CD14-positive monocyte (primary cell): ENCODE measurements around the gene MS4A13. TPM values are rescaled to one million over a fixed set of nuclear protein-coding genes. Genes with fewer than 3 reads are reported as not detected.
"Not testable (repeated sequence)": the region's sequence is repeated elsewhere in the genome, so short reads cannot be mapped to it uniquely, and the experiment has no call there.

Experiments
- DNase-seq, 3 donors: peaks; one replicate each; pipeline ENCODE4 v3.0.0-alpha.2; 2011 to 2022
- H2AFZ ChIP-seq: 2 replicates; pipeline ENCODE4 v1.6.0; 2012; ENCODE audit warnings: mild to moderate bottlenecking, low read depth, low read length, inconsistent platforms; ENCODE audit not compliant: insufficient read depth, poor library complexity, severe bottlenecking
- H3K27ac ChIP-seq, 2 donors: 1 replicate in 1 of 2; 2 replicates in 1 of 2; pipeline ENCODE4 v1.5.1; 2012 to 2013; ENCODE audit warnings: low read length in 2 of 2, control low read depth in 1 of 2, inconsistent platforms in 1 of 2, low read depth in 1 of 2, mild to moderate bottlenecking in 1 of 2
- H3K27me3 ChIP-seq, 2 donors: one replicate each; pipeline versions ENCODE4 v1.6.0 to v1.6.1; 2011 to 2013; ENCODE audit warnings: low read length in 2 of 2; ENCODE audit not compliant: control insufficient read depth in 2 of 2, insufficient read depth in 2 of 2
- H3K36me3 ChIP-seq, 2 donors: replicated peaks in 1 of 2; 1 replicate in 1 of 2; 2 replicates in 1 of 2; pipeline versions ENCODE4 v1.5.1 to v1.6.1; 2012 to 2013; ENCODE audit warnings: low read length in 2 of 2, control low read depth in 1 of 2, inconsistent platforms in 1 of 2, mild to moderate bottlenecking in 1 of 2; ENCODE audit not compliant: insufficient read depth in 2 of 2, control insufficient read depth in 1 of 2
- H3K4me1 ChIP-seq, 2 donors: 1 replicate in 1 of 2; 2 replicates in 1 of 2; pipeline versions ENCODE4 v1.5.1 to v1.6.1; 2012 to 2013; ENCODE audit warnings: low read length in 2 of 2, control low read depth in 1 of 2, inconsistent platforms in 1 of 2, mild to moderate bottlenecking in 1 of 2, moderate library complexity in 1 of 2; ENCODE audit not compliant: insufficient read depth in 2 of 2, control insufficient read depth in 1 of 2
- H3K4me2 ChIP-seq: replicated peaks from 2 replicates; pipeline ENCODE3; 2012; ENCODE audit warnings: low read length, moderate library complexity, mild to moderate bottlenecking; ENCODE audit not compliant: poor library complexity, severe bottlenecking; ENCODE audit errors: extremely low read depth
- H3K4me3 ChIP-seq, 3 experiments: fragments of 200-600 bp in 1 of 3; sonication (generic) in 1 of 3; replicated peaks in 1 of 3; 1 replicate in 2 of 3; 2 replicates in 1 of 3; pipeline ENCODE4 v1.5.1; 2011 to 2013; ENCODE audit warnings: low read length in 3 of 3, mild to moderate bottlenecking in 3 of 3, control low read depth in 2 of 3, low read depth in 2 of 3, inconsistent platforms in 1 of 3, moderate library complexity in 1 of 3
- H3K79me2 ChIP-seq: 2 replicates; pipeline ENCODE4 v1.6.0; 2012; ENCODE audit warnings: mild to moderate bottlenecking, control low read depth, inconsistent platforms, low read length, moderate library complexity; ENCODE audit not compliant: insufficient read depth
- H3K9ac ChIP-seq: 2 replicates; pipeline ENCODE4 v1.6.0; 2017; ENCODE audit warnings: low read length, mild to moderate bottlenecking; ENCODE audit not compliant: insufficient read depth, poor library complexity, severe bottlenecking
- H3K9me3 ChIP-seq, 2 donors: replicated peaks in 1 of 2; 1 replicate in 1 of 2; 2 replicates in 1 of 2; pipeline versions ENCODE4 v1.5.1 to v1.6.1; 2012 to 2013; ENCODE audit warnings: low read length in 2 of 2, control low read depth in 1 of 2; ENCODE audit not compliant: control insufficient read depth in 1 of 2, insufficient read depth in 1 of 2
- H4K20me1 ChIP-seq: 2 replicates; pipeline ENCODE4 v1.6.0; 2012; ENCODE audit warnings: mild to moderate bottlenecking, low read length, control low read depth, moderate library complexity; ENCODE audit not compliant: insufficient read depth
- H3K27ac Mint-ChIP-seq, 7 donors: one replicate each; pipeline ENCODE4 v1.8.0; 2020; ENCODE audit warnings: mild to moderate bottlenecking in 7 of 7, mixed read lengths in 7 of 7, moderate library complexity in 6 of 7, inconsistent platforms in 2 of 7
- H3K27me3 Mint-ChIP-seq, 3 donors: one replicate each; pipeline ENCODE4 v1.8.0; 2021 to 2022; ENCODE audit warnings: low read depth in 3 of 3, mild to moderate bottlenecking in 3 of 3, mixed read lengths in 3 of 3, moderate library complexity in 3 of 3, inconsistent platforms in 1 of 3
- H3K36me3 Mint-ChIP-seq, 2 donors: one replicate each; pipeline ENCODE4 v1.8.0; 2020; ENCODE audit warnings: mixed read lengths in 2 of 2, inconsistent platforms in 1 of 2, mild to moderate bottlenecking in 1 of 2
- H3K4me1 Mint-ChIP-seq: one replicate; pipeline ENCODE4 v1.8.0; 2020; ENCODE audit warnings: mild to moderate bottlenecking, mixed read lengths
- H3K4me3 Mint-ChIP-seq, 2 donors: one replicate each; pipeline ENCODE4 v1.8.0; 2020; ENCODE audit warnings: mild to moderate bottlenecking in 2 of 2, mixed read lengths in 2 of 2, moderate library complexity in 1 of 2
- H3K9me3 Mint-ChIP-seq, 7 donors: one replicate each; pipeline ENCODE4 v1.8.0; 2020 to 2022; ENCODE audit warnings: mixed read lengths in 7 of 7, mild to moderate bottlenecking in 6 of 7, moderate library complexity in 6 of 7, inconsistent platforms in 2 of 7
- CTCF ChIP-seq: fragments of 200-600 bp; IDR thresholded peaks from one replicate; pipeline ENCODE4 v1.8.0; 2022; ENCODE audit warnings: antibody characterized with exemption, mild to moderate bottlenecking
- WGBS: methylation state at CpG from one replicate; pipeline ENCODE4 v1.1.5; 2013; ENCODE audit warnings: missing lambda C conversion rate; ENCODE audit not compliant: insufficient coverage; 5-methylcytosine and 5-hydroxymethylcytosine counted together
- intact Hi-C, 2 donors: fragments of 100-400 bp; cut with micrococcal nuclease; formaldehyde crosslinking; loops; one replicate each; pipeline versions ENCODE4 v1.15.0 to v1.15.1; 2023
- polyA plus RNA-seq, 3 donors: library from polyadenylated mRNA; depleted of rRNA in 1 of 3; unstranded in 2 of 3; stranded (reverse) in 1 of 3; fragments of 300-500 nt in 2 of 3; fragments of >200 nt in 1 of 3; fragmentation: Illumina TruSeq in 2 of 3; gene quantifications; 1 replicate in 2 of 3; 2 replicates in 1 of 3; pipeline ENCODE4 v1.2.3, GENCODE V29; 2012 to 2021

The MS4A13 gene
- polyA plus RNA-seq, 3 donors = not detected

DNA sequence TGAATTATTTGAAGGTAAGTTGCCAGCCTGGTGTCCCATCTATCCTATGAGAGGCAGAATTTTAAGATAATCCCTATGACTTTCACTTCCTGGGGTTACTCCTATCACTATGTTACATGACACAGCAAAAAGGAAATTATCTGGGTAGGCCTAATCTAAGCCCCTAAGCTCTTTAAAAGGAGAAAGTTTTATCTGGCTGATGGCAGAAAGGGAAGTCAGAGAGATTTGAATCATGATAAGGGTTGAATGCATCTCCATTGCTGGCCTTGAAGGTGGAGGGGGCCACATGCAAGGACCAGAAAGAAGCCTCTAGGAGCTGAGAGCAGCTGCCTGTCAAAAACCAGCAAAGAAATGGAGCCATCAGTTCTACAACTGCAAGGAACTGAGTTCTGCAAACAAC, 23.4 kb downstream of the MS4A13 start:
- H3K27ac Mint-ChIP-seq, H3K4me1 ChIP-seq, H3K27me3 ChIP-seq, H3K27ac ChIP-seq, H3K36me3 Mint-ChIP-seq, H3K9me3 ChIP-seq, H3K4me3 ChIP-seq, DNase-seq, H3K4me2 ChIP-seq, H3K36me3 ChIP-seq, H4K20me1 ChIP-seq, H3K9ac ChIP-seq, H3K79me2 ChIP-seq, H3K27me3 Mint-ChIP-seq, H3K4me1 Mint-ChIP-seq, intact Hi-C loops, H2AFZ ChIP-seq, H3K9me3 Mint-ChIP-seq, H3K4me3 Mint-ChIP-seq: not testable (repeated sequence)

DNA sequence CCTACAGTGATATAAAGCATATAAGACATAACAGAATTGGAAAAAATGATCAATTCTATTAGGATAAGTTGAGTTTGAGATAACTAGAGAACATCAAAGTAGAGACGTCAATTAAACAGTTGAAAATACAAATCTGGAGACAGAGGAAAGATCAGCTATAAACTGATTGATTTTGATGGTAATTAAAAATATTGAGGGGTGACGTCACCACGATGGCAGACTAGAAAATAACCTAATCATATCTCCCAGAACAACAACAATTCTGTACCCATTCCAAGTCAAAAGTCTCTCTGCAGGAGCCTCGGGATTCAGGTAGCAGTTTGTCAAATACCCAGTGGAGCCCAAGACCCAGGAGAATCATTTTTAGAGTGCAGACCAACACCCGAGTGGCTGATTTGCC, 28.9 kb downstream of the MS4A13 start:
- Mint-ChIP-seq H3K9me3 (peaks cover 2 to 13% (median 11%) of the 10 kb centered on the region in 7 donors), H3K27ac (no peak overlapping the region)
- 92% methylated on average over 2 of the region's 5 CpGs for WGBS

More for the DNA sequence above, 28.9 kb downstream of the MS4A13 start:
- DNase-seq = no peak
- H3K79me2 ChIP-seq = no peaks in the 10 kb centered on the region
- H3K9ac ChIP-seq = no peak overlapping the region
- Mint-ChIP-seq H3K4me3 (no peak overlapping the region), H3K4me1 (no peaks in the 10 kb centered on the region), H3K27me3 (peaks cover 0 to 2% (median 0%) of the 10 kb centered on the region in 3 donors), H3K36me3 (no peaks in the 10 kb centered on the region)
- no peaks in the 10 kb centered on the region for H3K36me3 ChIP-seq
- no peak overlapping the region for H2AFZ ChIP-seq
- no peaks in the 10 kb centered on the region for H3K27me3 ChIP-seq
- H3K4me3 ChIP-seq = no peak overlapping the region
- H3K9me3 ChIP-seq = no peaks in the 10 kb centered on the region
- no peaks in the 10 kb centered on the region for H4K20me1 ChIP-seq
- intact Hi-C loops = no loop called here
- no peaks in the 10 kb centered on the region for H3K4me1 ChIP-seq
- no peak overlapping the region for H3K27ac ChIP-seq
- no peak for TF ChIP-seq CTCF
- no peak overlapping the region for H3K4me2 ChIP-seq
